Measurements from ENCODE around the gene SCN11A. TPM values are rescaled to one million over a fixed set of nuclear protein-coding genes. Genes with fewer than 3 reads are reported as not detected.

Gene SCN11A
- not detected in 2 replicates for total RNA-seq (2014; rRNA removed; shearing (Covaris generic))

GRCh38 chr3:39051649-39052561 is at the start of gene SCN11A, which contains the start of gene WDR48:
SCN11A (minus strand) TSS chr3:39051944; CDS start chr3:38950362, 101,582 bp downstream.
WDR48 (plus strand) TSS chr3:39052016; CDS start chr3:39052026, 10 bp downstream.
- peak; percentile 85 for DNase-seq (ENCODE audit: low spot score)

DNA sequence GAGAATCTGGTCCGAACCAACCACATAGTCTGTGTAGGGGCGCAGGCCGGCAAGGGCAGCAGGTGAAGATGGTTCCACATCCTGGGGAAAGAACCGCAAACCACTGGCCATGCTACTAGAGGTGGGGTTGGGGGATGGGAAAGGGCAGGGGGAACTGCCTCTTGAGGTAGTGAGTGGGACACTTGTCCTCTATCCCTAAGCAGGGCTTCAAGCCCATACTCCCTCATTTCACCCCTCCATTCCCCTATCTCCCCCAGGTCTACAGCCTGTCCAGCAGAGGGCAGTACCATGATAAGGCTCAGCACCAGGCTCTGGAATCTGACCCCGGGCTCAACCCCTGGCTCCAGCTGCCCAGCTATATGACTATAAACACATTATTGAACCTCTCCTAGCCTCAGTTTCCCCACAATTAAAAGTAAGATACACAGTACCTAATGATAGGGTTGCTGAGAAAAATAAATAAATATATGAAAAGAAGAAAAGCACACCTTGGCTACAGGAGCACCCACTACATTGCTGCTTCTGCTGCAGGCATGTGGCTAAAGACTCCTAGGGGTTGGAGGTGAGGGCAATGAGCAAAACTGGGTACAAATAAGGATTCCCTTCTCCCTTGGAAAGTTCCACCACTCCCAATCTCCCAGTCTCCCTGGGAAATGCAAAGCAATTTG is 49.4 kb upstream of the SCN11A start:
- DNase-seq (ENCODE audit: low spot score): peak; percentile 45

- DNase-seq (ENCODE audit: low spot score): no peak
Measured at GRCh38 chr3:39100500-39100886, 48.7 kb upstream of the SCN11A start.

DNA sequence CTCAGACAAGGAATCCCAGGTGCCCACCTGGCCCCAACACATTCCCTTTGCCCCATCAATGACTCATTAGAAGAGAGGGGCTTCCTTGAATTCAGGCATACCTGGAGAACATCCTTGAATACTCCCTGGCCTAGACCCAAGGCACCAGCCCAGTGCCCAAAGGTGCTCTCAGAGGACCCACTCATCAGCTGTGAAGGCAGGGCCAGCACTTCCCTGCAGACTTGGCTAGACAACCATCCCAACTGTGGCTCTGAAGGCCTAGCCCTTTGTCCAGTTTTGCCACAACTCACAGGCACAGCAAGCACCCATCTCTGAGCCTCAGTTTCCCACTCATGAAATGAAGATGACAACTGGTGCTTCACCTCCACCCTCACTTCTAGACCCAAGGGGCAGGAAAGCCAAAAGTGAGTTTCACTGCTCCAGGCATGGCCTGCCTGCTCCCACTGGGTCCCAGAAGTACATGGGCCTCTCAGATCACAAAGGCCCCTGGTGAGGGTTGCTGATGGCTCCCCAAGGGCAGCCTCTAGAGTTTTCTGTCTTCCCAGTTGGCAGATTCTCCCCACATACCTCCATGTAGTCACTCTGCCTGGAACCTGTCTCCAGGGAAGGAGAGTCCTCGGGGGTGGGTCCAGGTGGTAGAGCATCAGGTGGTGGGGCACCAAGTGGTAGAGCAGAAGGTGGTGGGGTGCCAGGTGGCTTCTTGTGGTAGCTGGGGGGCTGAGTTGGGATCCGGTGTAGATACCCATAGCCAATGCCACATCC is 48.2 kb upstream of the SCN11A start:
- no peak for DNase-seq (ENCODE audit: low spot score)

DNA sequence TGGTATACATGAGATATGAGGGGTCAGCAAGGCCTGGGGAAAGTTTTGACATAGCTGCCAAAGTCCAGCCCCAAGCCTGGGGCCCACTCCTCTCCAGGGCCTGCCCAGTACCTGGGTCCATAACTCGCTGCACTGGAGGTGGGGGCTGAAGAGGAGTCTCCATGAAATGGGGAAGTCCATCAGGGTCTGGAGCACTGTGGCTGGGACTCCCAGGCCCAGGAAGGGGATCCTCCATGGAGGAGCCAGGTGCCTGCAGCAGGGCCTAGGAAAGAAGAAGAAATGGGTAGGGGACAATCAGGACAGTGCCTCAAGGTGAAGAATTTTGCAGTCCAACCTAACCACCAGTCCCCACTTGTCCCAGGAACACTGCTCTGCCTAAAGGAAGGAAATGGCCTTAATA is 47.5 kb upstream of the SCN11A start:
- no peak for DNase-seq (ENCODE audit: low spot score)

DNA sequence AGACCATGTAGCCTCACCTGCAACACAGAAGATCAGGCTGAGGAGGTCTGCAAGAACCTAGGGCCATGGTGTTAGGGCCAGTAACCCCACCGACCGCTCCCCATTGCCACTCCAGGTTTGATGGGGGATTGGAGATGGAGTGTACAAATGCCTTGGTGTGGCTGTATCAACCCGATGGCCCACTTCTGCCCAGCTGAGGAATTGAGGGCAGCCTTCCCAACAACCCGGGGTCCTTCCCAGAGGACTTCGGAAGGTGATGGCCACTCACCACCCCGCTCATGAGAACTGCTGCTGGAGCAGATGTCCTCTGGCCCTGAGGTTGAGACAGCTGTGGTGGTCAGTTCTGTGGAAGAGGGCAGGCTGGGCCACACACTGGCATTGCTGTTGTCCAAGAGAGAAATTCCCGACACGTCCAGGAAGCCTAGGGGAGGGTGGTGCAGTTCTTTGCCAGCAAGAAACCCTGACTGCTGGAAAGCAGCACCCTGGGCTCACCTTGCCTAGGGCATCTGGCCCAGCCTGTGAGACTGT is 46.8 kb upstream of the SCN11A start:
- DNase-seq (ENCODE audit: low spot score): no peak

- DNase-seq (ENCODE audit: low spot score): no peak
Measured at GRCh38 chr3:39097716-39098472, 46.1 kb upstream of the SCN11A start.

- DNase-seq (ENCODE audit: low spot score): no peak
Measured at GRCh38 chr3:39096775-39097174, 45.0 kb upstream of the SCN11A start.

- no peak for DNase-seq (ENCODE audit: low spot score)
Measured at GRCh38 chr3:39095778-39096177, 44.0 kb upstream of the SCN11A start.

DNA sequence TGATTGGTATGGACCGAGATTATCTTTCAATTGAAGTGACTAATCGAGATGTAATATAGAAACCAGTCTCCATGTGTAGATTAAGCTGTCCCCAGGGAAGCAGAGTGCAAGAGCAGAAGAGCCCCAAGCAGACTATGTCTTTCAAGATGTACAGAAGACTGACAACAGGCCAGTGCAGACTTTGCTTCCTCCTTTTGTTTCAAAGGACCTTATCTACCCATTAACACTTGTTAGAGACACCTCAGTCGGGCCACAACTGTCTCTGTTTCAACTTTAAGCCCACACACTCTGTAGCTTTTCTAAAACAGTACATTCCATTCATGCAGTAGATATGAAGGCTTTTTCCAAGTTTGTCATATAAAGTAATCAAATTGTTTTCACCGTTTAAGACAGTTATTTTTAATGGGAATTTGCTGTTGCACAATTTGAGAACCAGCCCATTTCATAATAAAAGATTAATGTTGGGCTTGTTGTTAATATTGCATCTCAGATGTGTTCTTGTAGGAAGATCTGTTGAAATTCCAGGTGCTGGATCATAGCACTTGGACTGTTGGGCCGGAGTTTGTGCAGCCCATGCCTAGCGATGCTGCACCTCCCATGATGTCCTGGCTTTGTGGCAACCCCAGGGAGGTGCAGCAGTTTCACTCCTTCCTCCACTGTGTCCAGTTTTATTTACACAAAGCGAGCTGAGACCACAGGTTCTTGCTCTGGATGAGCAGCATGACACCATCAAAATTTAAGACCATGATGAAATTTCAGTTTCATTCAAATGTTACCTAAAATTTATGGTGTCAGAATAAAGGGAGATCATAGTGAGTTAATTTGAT is 43.3 kb upstream of the SCN11A start:
- DNase-seq (ENCODE audit: low spot score): no peak

GRCh38 chr3:39090922-39091321 is 39.2 kb upstream of the SCN11A start:
- no peak for DNase-seq (ENCODE audit: low spot score)

- no peak for DNase-seq (ENCODE audit: low spot score)
Measured at GRCh38 chr3:39088889-39089288, 37.1 kb upstream of the SCN11A start.

DNA sequence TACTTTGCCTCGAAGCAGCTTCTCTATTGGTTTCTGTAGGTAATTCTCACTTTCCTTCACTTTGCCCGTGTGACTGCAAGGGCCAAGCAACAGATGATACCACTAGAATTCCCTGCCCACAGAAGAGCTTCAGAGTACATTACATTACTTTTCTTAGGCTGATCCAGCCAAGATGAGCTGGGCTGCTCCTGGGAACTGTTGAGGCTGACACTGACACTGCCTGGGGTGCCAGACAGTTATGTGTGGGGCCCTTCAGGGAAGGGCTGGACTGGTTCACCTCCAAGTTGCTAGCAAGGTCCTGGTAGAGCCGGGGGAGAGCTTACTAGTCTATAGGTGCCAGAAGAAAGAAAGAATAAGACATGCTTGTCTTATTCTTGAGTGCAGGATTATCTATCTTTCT is 36.7 kb upstream of the SCN11A start:
- DNase-seq (ENCODE audit: low spot score): no peak

- no peak for DNase-seq (ENCODE audit: low spot score)
Measured at GRCh38 chr3:39086144-39086543, 34.4 kb upstream of the SCN11A start.

- DNase-seq (ENCODE audit: low spot score): no peak
Measured at GRCh38 chr3:39082666-39083313, 31.0 kb upstream of the SCN11A start.

DNA sequence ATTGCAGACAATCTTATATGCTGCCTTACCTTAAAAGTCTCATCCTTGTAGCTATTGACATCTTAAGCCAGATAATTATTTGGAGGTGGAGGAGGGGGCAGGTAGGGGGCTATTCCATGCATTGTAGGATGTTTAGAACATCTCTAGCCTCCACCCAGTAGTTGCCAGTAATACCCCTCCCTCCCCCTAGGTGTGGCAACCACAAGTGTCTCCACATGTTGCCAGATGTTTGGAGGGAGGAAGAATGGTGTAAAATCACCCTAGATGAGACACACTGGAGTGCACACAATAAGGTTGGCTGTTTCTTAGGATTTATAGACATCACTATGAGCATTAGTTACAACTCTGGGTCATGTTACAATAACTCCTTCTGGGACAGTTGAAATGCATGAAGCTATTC is 28.3 kb upstream of the SCN11A start:
- DNase-seq (ENCODE audit: low spot score): no peak

DNA sequence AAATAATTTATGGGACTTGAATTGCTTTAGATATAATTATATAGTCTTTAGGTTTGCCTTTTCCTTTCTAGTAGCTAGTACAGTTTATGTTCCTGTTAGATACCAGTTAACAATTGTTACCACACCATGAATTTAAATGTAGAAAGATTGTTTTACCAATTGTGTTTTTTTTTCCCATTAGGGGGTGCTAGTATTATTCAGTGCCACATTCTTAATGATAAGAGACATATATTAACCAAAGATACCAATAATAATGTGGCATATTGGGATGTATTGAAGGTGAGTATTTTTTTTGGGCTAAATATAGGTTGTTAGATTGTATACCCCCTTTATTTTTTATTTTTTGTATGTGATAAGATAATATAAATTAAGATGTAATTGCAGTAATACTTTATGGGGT is 27.8 kb upstream of the SCN11A start:
- DNase-seq (ENCODE audit: low spot score): no peak

DNA sequence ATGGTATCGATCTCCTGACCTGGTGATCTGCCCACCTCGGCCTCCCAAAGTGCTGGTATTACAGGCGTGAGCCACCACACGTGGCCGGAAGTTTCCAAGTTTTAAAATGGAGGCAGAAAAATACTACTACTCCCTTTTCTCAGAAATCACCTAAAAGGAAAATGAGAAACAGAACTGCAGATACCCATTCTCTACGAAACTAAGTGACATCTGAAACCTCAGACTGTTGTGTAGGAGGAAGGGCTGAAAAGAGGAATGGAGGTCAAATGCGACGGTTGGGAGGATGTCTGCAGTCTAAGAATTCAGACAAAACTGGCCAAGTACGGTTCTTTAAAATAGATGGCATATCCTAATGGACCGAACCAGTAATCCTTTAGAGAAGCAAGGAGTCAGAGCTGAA is 24.2 kb upstream of the SCN11A start:
- no peak for DNase-seq (ENCODE audit: low spot score)

- no peak for DNase-seq (ENCODE audit: low spot score)
Measured at GRCh38 chr3:39068556-39068955, 16.8 kb upstream of the SCN11A start.

- DNase-seq (ENCODE audit: low spot score): no peak
Measured at GRCh38 chr3:39067286-39067685, 15.5 kb upstream of the SCN11A start.
